ENCODE data around the gene PTTG1IP.

DNA sequence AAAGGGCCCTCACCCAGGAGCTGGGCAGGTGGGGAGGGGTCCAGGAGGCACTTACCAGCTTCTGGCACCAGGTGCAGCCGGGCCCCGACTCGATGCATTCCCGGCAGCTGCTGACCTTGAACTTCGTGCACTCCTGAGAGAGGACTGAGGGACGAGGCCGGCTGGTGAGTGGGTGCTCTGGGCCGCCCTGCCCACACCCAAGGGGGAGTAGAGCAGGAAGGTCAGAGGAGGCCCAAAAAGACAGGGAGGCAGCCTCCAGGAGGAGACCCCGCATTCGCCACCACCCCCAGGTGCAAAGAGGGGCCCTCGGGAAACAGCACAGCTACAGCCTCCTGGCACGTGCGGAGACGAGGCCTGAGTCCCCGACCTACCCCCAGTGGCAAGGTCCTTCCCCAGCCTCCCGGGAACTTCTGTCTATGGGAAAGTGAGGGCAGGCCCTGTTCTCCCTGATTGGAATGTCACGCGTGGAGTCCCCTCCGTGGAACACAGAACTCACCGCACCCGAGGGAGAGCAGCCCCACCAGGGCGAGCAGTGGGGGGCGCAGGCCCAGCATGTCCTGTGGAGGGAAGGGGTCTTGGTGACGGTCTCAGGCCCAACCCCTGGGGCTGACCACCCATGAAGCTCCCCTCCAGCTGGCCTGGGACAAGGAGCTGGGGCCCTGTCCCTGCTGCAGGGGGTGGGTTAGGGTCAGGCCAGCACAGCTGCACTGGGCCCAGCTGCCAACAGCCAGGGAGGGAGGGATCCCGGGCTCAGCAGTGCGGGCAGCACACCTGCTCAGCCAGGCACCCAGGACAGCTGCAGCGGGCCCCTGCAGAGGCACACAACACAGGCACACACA is 37.0 kb upstream of the PTTG1IP start:
- TF ChIP-seq MXI1 (IDR thresholded peaks at IDR 0.05; ENCODE audit: low read depth, low read length) (no peak), EGR1 (IDR thresholded peaks at IDR 0.05; ENCODE audit: borderline replicate concordance in 1 of 2, low read depth in 2 of 2, low read length in 2 of 2) (no peak), SIN3A (IDR thresholded peaks at IDR 0.05; ENCODE audit: low read depth, low read length) (no peak), BHLHE40 (IDR thresholded peaks at IDR 0.05; ENCODE audit: borderline replicate concordance in 1 of 2, low read depth in 2 of 2, low read length in 1 of 2) (no peak), CBX5 (IDR thresholded peaks at IDR 0.05; ENCODE audit: low read depth) (no peak), RCOR1 (conservative IDR thresholded peaks at IDR 0.05; ENCODE audit: low read depth, low read length) (no peak), TCF12 (IDR thresholded peaks at IDR 0.05; ENCODE audit: low read depth, low read length) (no peak)
- TF ChIP-seq, protein P1, sequence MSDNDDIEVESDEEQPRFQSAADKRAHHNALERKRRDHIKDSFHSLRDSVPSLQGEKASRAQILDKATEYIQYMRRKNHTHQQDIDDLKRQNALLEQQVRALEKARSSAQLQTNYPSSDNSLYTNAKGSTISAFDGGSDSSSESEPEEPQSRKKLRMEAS (IDR thresholded peaks at IDR 0.05; ENCODE audit: low read depth, low read length) = no peak
